GM12878 (cell line): Measurements from ENCODE around the gene MYO3B. TPM values are rescaled to one million over a fixed set of nuclear protein-coding genes. Genes with fewer than 3 reads are reported as not detected.

Source experiments
- ATAC-seq: fragments of 200-7000 bp; cut with Tn5 transposase; 3 replicates; pipeline ENCODE4 v1.9.1; 2020; ENCODE audit warnings: mild to moderate bottlenecking, moderate library complexity
- BruUV-seq: library from RNA; stranded (reverse); fragments of 400-500 nt; replicated peaks from 2 replicates; lab custom pipeline; 2021; lab: Mats Ljungman, UMichigan
- CTCF ChIA-PET: fragments of 300-600 bp; sonication (Branson Sonifier 250); formaldehyde crosslinking; extraction: SDS; loops from one replicate; lab custom pipeline; 2021; ENCODE audit warnings: inconsistent platforms; lab: Yijun Ruan, JAX
- POLR2A ChIA-PET: fragments of 350-600 bp; formaldehyde crosslinking; extraction: SDS; loops from one replicate; lab custom pipeline; 2021; ENCODE audit warnings: inconsistent platforms; lab: Charles Lee
- RAD21 ChIA-PET: fragments of 300-600 bp; sonication (Branson Sonifier 250); formaldehyde crosslinking; loops from one replicate; lab custom pipeline; 2023; ENCODE audit warnings: antibody characterized with exemption; ENCODE audit not compliant: unreplicated experiment; lab: Charles Lee
- SMC1A ChIA-PET: fragments of 300-600 bp; sonication (Branson Sonifier 250); formaldehyde crosslinking; loops from one replicate; lab custom pipeline; 2023; ENCODE audit not compliant: unreplicated experiment, uncharacterized antibody; lab: Charles Lee
- DNase-seq: peaks from one replicate; pipeline ENCODE4 v3.0.0-alpha.2; 2011; ENCODE audit warnings: low read depth, low spot score
- FAIRE-seq: peaks from 3 replicates; lab custom pipeline; 2011; peaks lifted over from hg19 to GRCh38; lab: Jason Lieb, UNC
- H2AFZ ChIP-seq: 2 replicates; pipeline ENCODE4 v1.6.0; 2011; ENCODE audit warnings: low read depth, low read length, control low read depth; ENCODE audit not compliant: control insufficient read depth
- H3K27ac ChIP-seq: 2 replicates; pipeline ENCODE4 v1.5.1; 2011; ENCODE audit warnings: control low read depth; ENCODE audit not compliant: control insufficient read depth, insufficient read depth
- H3K27me3 ChIP-seq, 2 experiments: replicated peaks in 1 of 2; 2 replicates each; pipeline versions ENCODE4 v1.6.0 to v1.6.1; 2011; ENCODE audit warnings: low read length in 1 of 2; ENCODE audit not compliant: control insufficient read depth in 2 of 2, insufficient read depth in 2 of 2
- H3K36me3 ChIP-seq, 2 experiments: 2 replicates each; pipeline ENCODE4 v1.5.1; 2011; ENCODE audit warnings: low read length in 1 of 2; ENCODE audit not compliant: control insufficient read depth in 2 of 2, insufficient read depth in 2 of 2
- H3K4me1 ChIP-seq: 2 replicates; pipeline ENCODE4 v1.6.1; 2011; ENCODE audit warnings: mild to moderate bottlenecking, low read length, moderate library complexity, mixed read lengths; ENCODE audit not compliant: control insufficient read depth, insufficient read depth
- H3K4me2 ChIP-seq: 2 replicates; pipeline ENCODE4 v1.6.0; 2011; ENCODE audit warnings: control low read depth; ENCODE audit not compliant: control insufficient read depth, insufficient read depth
- H3K4me3 ChIP-seq: fragments of 200-600 bp; sonication (generic); 2 replicates; pipeline ENCODE4 v1.5.1; 2016
- H3K79me2 ChIP-seq: 2 replicates; pipeline ENCODE4 v1.6.0; 2011; ENCODE audit warnings: low read length; ENCODE audit not compliant: control insufficient read depth, insufficient read depth
- H3K9ac ChIP-seq: 2 replicates; pipeline ENCODE4 v1.8.0; 2011; ENCODE audit warnings: low read length, control low read depth, mixed read lengths; ENCODE audit not compliant: control insufficient read depth, insufficient read depth
- H3K9me3 ChIP-seq: replicated peaks from 3 replicates; pipeline ENCODE4 v1.5.1; 2011; ENCODE audit warnings: mild to moderate bottlenecking, low read length; ENCODE audit not compliant: control insufficient read depth, insufficient read depth
- H4K20me1 ChIP-seq: 2 replicates; pipeline ENCODE4 v1.6.0; 2011; ENCODE audit not compliant: control insufficient read depth, insufficient read depth
- ASH2L ChIP-seq: fragments of 300-600, 200-600 bp; sonication (generic); IDR thresholded peaks from 2 replicates; pipeline ENCODE4 v1.6.1; 2017; ENCODE audit warnings: low read depth, mild to moderate bottlenecking, borderline replicate concordance
- CREB1 ChIP-seq: IDR thresholded peaks from 2 replicates; pipeline ENCODE4 v1.6.1; 2012; ENCODE audit warnings: low read depth, mild to moderate bottlenecking, inconsistent platforms
- JUNB ChIP-seq: IDR thresholded peaks from 2 replicates; pipeline ENCODE4 v1.6.1; 2016; ENCODE audit warnings: antibody characterized with exemption, mild to moderate bottlenecking
- MTA2 ChIP-seq: fragments of 450-650 bp; IDR thresholded peaks from 2 replicates; pipeline ENCODE4 v1.6.1; 2016; ENCODE audit warnings: low read depth, mild to moderate bottlenecking, moderate library complexity
- POLR2A ChIP-seq: IDR thresholded peaks from 2 replicates; pipeline ENCODE4 v1.6.1; 2011; ENCODE audit warnings: low read depth, mild to moderate bottlenecking, low read length
- RBBP5 ChIP-seq: fragments of 200-600 bp; sonication (generic); conservative IDR thresholded peaks from 2 replicates; pipeline ENCODE4 v1.6.1; 2016
- SIX5 ChIP-seq: IDR thresholded peaks from 2 replicates; pipeline ENCODE4 v1.6.1; 2011; ENCODE audit warnings: mild to moderate bottlenecking, low read depth, low read length, moderate library complexity; ENCODE audit not compliant: severe bottlenecking
- ZBED1 ChIP-seq: IDR thresholded peaks from 2 replicates; pipeline ENCODE4 v1.6.1; 2016; ENCODE audit warnings: borderline replicate concordance
- ZNF274 ChIP-seq: IDR thresholded peaks from one replicate; pipeline ENCODE4 v1.8.0; 2011; ENCODE audit not compliant: insufficient read length, insufficient read depth
- whole genome bisulfite sequencing: methylation state at CpG from one replicate; pipeline ENCODE4 v1.1.6; 2016; ENCODE audit warnings: low lambda C conversion rate; ENCODE audit not compliant: insufficient replicate concordance, insufficient coverage; ENCODE audit errors: missing lambda C conversion rate; 5-methylcytosine and 5-hydroxymethylcytosine counted together
- in situ Hi-C: fragments of 300-500 bp; cut with MboI; formaldehyde crosslinking; loops from 9 replicates; pipeline ENCODE4 v1.14.3; 2018; ENCODE audit warnings: mixed read lengths
- intact Hi-C: fragments of 100-400 bp; cut with micrococcal nuclease; formaldehyde crosslinking; loops from one replicate; pipeline ENCODE4 v1.14.2; 2022; ENCODE audit not compliant: unreplicated experiment
- polyA plus RNA-seq, 11 experiments: library from polyadenylated mRNA; depleted of rRNA in 4 of 11; unstranded in 6 of 11; stranded (reverse) in 5 of 11; fragments of >200 nt; fragmentation: Nextera tagmentation in 4 of 11; fragmentation: Illumina TruSeq in 1 of 11; extraction: Ambion mirVana in 4 of 11; extraction: Trizol in 1 of 11; gene quantifications; 1 replicate in 1 of 11; 2 replicates in 10 of 11; pipeline versions ENCODE4 v1.2.1 to v1.2.3, GENCODE V29; 2011 to 2016; ENCODE audit warnings: inconsistent platforms in 2 of 11, missing spikeins in 2 of 11, low read depth in 1 of 11
- total RNA-seq, 4 experiments: library from RNA; depleted of rRNA in 3 of 4; stranded (reverse); fragments of >200 nt in 3 of 4; fragmentation: Illumina TruSeq in 1 of 4; extraction: Trizol in 1 of 4; gene quantifications; 2 replicates each; pipeline versions ENCODE4 v1.2.1 to v1.2.3, GENCODE V29; 2013 to 2021
- TF ChIP-seq, protein P1 (sequence below): fragments of 450-650 bp; IDR thresholded peaks from 2 replicates; pipeline ENCODE4 v1.6.1; 2017; ENCODE audit warnings: antibody characterized with exemption, mild to moderate bottlenecking, moderate library complexity
- TF ChIP-seq, protein P2 (sequence below): fragments of 450-650 bp; IDR thresholded peaks from 2 replicates; pipeline ENCODE4 v1.6.1; 2016; ENCODE audit warnings: mild to moderate bottlenecking

MYO3B gene
- total and polyA plus RNA-seq, 10 of the 15 experiments (the other 5 are each of a cell fraction or from before 2014, with no cell fraction given) = 1.1 to 7.1 (median 2.1) TPM

- Histone ChIP-seq H3K79me2 (no peaks in the 10 kb centered on the region; the same call in 1 of the 2 replicates), H3K27me3 (no peaks in the 10 kb centered on the region), H3K4me2 (no peak overlapping the region), H3K9me3 (no peaks in the 10 kb centered on the region), H3K9ac (no peak overlapping the region), H3K27ac (no peak overlapping the region), H2AFZ (no peak overlapping the region), H3K4me1 (peaks cover 38% of the 10 kb centered on the region), H4K20me1 (no peaks in the 10 kb centered on the region), H3K36me3 (no peaks in the 10 kb centered on the region), H3K4me3 (no peak overlapping the region)
- in situ Hi-C loops (no loop called here), intact Hi-C loops (no loop called here)
- BruUV-seq = no TSS peak
- no peak for TF ChIP-seq SIX5
- ChIA-PET SMC1A (interaction anchor here (1.0 to 14.0 kb wide), 6 partner anchors 14 to 55 kb away, joined by 3 to 291 read pairs (median 6); no protein-coding TSS in a partner anchor), CTCF (interaction anchor here (0.9 to 5.6 kb wide), 3 partner anchors 15 to 55 kb away, joined by 3 to 38 read pairs (median 7); no protein-coding TSS in a partner anchor), RAD21 (interaction anchor here (0.6 to 7.4 kb wide), 5 partner anchors 17 to 503 kb away, joined by 3 to 124 read pairs (median 5); no protein-coding TSS in a partner anchor), POLR2A (interaction anchor here (0.8 to 9.2 kb wide), 4 partner anchors 10 to 42 kb away, joined by 3 to 112 read pairs (median 4); no protein-coding TSS in a partner anchor)
- WGBS = 62% methylated on average over 6 of the region's 6 CpGs
- FAIRE-seq (no peak), ATAC-seq (no peak), DNase-seq (no peak)
These were observed 1.7 kb upstream of the MYO3B start for GRCh38 chr2:170176212-170176611.

DNA sequence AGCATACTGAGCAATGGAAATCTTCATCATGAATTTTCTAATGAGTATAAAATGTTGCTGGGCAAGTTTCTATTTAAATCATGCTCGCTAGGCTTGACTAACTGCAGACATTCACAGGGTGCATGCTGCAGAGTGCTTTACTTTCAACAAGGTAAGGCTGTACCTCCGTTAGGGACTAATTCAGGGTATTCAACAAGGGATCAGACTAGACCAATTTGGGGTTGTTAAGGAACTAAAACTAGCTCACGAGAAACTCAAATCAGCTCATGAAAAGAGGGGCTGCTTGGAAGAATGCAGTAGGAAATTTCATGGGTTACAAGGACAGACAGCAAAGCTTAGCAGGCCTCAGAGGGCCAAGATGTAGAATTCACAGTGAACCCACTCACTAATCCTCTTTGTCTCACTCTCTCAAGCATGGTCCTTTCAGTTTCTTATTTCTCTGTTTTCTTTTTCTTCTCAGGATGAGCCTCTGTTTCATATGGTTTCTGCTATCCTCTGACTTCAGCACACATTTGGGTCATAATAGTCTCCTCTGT is 2.2 kb downstream of the MYO3B start:
- ChIA-PET POLR2A (interaction anchor here (1.2 to 9.2 kb wide), 5 partner anchors 20 to 53 kb away, joined by 3 to 112 read pairs (median 5); no protein-coding TSS in a partner anchor), RAD21 (interaction anchor here (0.6 to 7.4 kb wide), 10 partner anchors 9 to 963 kb away, joined by 3 to 124 read pairs (median 4); no protein-coding TSS in a partner anchor), CTCF (interaction anchor here (0.8 to 2.9 kb wide), 6 partner anchors 8 to 34 kb away, joined by 3 to 13 read pairs (median 6); no protein-coding TSS in a partner anchor), SMC1A (interaction anchor here (0.7 to 14.0 kb wide), 9 partner anchors 16 to 458 kb away, joined by 3 to 291 read pairs (median 3); no protein-coding TSS in a partner anchor)
- Histone ChIP-seq H3K27me3 (no peaks in the 10 kb centered on the region), H2AFZ (peak overlapping the region; percentile 53), H3K36me3 (no peaks in the 10 kb centered on the region), H3K9ac (peak overlapping the region; percentile 32), H3K79me2 (no peaks in the 10 kb centered on the region; the same call in 1 of the 2 replicates), H4K20me1 (no peaks in the 10 kb centered on the region), H3K9me3 (peaks cover 2% of the 10 kb centered on the region; the same call in 2 of the 3 replicates), H3K4me3 (peak overlapping the region; percentile 61), H3K4me2 (peak overlapping the region; percentile 64), H3K4me1 (peaks cover 38% of the 10 kb centered on the region), H3K27ac (peak overlapping the region; percentile 80)
- intact Hi-C loops (no loop called here), in situ Hi-C loops (no loop called here)
- WGBS = 4% methylated on average over 3 of the region's 3 CpGs
- BruUV-seq = no TSS peak
- ATAC-seq (peak; percentile 73), FAIRE-seq (peak; percentile 75), DNase-seq (peak; percentile 86)
- peak; percentile 9; the same call in 1 of the 2 replicates for TF ChIP-seq CREB1
- TF ChIP-seq MTA2 = peak; percentile 66
- TF ChIP-seq ASH2L = 0 out of 2 replicates have a peak, but pooled peaks have one; percentile 67
- no peak for TF ChIP-seq ZNF274
- 0 out of 2 replicates have a peak, but pooled peaks have one; percentile 36 for TF ChIP-seq RBBP5
- peak; percentile 62; the same call in 1 of the 2 replicates for TF ChIP-seq JUNB
- 0 out of 2 replicates have a peak, but pooled peaks have one; percentile 44 for TF ChIP-seq ZBED1
- TF ChIP-seq, protein P1, sequence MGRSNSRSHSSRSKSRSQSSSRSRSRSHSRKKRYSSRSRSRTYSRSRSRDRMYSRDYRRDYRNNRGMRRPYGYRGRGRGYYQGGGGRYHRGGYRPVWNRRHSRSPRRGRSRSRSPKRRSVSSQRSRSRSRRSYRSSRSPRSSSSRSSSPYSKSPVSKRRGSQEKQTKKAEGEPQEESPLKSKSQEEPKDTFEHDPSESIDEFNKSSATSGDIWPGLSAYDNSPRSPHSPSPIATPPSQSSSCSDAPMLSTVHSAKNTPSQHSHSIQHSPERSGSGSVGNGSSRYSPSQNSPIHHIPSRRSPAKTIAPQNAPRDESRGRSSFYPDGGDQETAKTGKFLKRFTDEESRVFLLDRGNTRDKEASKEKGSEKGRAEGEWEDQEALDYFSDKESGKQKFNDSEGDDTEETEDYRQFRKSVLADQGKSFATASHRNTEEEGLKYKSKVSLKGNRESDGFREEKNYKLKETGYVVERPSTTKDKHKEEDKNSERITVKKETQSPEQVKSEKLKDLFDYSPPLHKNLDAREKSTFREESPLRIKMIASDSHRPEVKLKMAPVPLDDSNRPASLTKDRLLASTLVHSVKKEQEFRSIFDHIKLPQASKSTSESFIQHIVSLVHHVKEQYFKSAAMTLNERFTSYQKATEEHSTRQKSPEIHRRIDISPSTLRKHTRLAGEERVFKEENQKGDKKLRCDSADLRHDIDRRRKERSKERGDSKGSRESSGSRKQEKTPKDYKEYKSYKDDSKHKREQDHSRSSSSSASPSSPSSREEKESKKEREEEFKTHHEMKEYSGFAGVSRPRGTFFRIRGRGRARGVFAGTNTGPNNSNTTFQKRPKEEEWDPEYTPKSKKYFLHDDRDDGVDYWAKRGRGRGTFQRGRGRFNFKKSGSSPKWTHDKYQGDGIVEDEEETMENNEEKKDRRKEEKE = no peak
- TF ChIP-seq POLR2A = 0 out of 2 replicates have a peak, but pooled peaks have one; percentile 23
- TF ChIP-seq, protein P2, sequence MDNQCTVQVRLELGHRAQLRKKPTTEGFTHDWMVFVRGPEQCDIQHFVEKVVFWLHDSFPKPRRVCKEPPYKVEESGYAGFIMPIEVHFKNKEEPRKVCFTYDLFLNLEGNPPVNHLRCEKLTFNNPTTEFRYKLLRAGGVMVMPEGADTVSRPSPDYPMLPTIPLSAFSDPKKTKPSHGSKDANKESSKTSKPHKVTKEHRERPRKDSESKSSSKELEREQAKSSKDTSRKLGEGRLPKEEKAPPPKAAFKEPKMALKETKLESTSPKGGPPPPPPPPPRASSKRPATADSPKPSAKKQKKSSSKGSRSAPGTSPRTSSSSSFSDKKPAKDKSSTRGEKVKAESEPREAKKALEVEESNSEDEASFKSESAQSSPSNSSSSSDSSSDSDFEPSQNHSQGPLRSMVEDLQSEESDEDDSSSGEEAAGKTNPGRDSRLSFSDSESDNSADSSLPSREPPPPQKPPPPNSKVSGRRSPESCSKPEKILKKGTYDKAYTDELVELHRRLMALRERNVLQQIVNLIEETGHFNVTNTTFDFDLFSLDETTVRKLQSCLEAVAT = peak; percentile 57; the same call in 1 of the 2 replicates
